ELF-1 (cell line): ENCODE measurements around the gene TXNDC15.
"Not testable (repeated sequence)": the region's sequence is repeated elsewhere in the genome, so short reads cannot be mapped to it uniquely, and the experiment has no call there.

Source experiments
- DNase-seq: peaks from one replicate; pipeline ENCODE4 v3.0.0-alpha.2; 2016; ENCODE audit warnings: low read depth, low spot score

Gene TXNDC15

GRCh38 chr5:134878403-134878802 lies 4.2 kb downstream of the TXNDC15 start:
- no peak for DNase-seq

DNA sequence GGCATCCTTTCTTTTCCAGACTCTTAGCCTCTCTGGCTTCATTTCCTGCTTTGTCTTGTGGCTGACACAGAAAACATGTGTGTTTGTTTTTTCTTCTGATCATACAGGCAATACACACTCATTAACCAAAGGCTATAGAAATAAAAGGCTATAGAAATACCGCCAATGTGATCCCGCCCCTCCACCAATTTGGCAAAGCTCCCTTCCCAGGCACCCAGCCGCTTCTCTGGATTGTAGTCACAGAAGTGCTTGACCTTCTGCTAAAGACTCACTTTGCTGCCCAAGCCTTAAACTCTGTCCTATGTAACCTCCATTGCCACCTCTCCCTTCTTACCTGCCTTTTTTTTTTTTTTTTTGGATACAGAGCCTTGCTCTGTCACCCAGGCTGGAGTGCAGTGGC lies 5.3 kb downstream of the TXNDC15 start:
- DNase-seq = no peak

DNA sequence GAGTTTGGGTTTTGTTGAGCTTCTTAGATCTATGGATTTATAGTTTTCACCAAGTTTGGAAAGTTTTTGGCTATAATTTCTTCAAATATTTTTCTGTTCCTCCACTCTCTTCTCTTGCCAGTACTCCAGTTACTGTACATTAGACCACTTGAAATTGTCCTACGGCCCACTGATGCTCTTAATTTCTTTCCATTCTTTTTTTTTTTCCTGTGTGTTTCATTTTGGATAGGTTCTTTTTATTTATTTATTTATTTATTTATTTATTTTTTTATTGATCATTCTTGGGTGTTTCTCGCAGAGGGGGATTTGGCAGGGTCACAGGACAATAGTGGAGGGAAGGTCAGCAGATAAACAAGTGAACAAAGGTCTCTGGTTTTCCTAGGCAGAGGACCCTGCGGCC lies 6.8 kb downstream of the TXNDC15 start:
- DNase-seq = not testable (repeated sequence)

GRCh38 chr5:134881711-134882110 lies 7.5 kb downstream of the TXNDC15 start:
- DNase-seq = not testable (repeated sequence)

GRCh38 chr5:134887593-134888159 lies 13.5 kb downstream of the TXNDC15 start:
- DNase-seq = peak; percentile 9

DNA sequence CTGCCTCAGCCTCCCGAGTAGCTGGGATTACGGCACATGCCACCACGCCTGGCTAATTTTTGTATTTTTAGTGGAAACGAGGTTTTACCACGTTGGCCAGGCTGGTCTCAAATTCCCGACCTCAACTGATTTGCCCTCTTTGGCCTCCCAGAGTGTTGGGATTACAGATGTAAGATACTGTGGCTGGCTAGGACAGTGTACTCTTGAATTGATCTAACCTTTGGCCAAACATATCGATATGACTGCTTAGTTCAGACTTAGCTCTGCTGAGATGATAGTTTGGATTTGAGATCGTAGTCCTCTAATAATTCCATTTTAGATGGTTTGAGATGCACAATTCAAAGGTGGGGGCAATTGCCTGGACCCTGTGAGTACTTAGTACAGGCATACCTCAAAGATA lies 15.2 kb downstream of the TXNDC15 start:
- no peak for DNase-seq

- DNase-seq = no peak
These were observed 17.3 kb downstream of the TXNDC15 start for GRCh38 chr5:134891473-134891872.

DNA sequence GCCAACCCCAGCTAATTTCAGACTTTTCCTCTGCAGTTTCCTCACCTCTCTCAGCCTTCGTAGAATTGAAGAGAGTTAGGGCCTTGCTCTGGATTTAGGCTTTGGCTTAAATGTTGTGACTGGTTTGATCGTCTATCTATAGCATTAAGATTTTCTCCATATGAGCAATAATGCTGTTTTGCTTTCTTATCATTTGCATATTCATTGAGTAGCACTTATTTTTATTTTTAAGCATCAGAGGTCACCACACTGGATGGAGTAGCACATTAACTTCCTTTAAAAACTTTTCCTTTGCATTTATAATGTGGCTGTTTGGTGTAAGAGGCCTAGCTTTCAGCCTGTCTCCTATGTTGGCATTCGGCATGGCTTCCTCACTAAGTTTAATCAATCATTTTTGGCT lies 18.1 kb downstream of the TXNDC15 start:
- DNase-seq = no peak

DNA sequence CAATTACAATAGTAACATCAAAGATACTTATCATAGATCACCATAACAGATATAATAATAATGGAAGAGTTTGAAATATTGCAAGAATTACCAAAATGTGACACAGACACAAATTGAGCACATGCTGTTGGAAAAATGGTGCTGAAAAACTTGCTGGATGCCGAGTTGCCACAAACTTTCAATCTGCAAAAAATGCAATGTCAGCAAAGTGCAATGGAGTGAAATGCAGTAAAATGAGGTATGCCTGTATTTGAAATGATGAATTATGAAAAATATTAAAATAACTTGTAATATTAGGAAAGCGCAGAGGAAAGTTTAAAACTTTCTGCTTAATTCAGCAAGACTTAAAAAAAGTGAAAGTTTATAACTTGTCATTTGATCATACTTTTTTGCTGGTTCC lies 18.8 kb downstream of the TXNDC15 start:
- DNase-seq = no peak

- DNase-seq = no peak
These were observed 19.8 kb downstream of the TXNDC15 start for GRCh38 chr5:134893748-134894505.

DNA sequence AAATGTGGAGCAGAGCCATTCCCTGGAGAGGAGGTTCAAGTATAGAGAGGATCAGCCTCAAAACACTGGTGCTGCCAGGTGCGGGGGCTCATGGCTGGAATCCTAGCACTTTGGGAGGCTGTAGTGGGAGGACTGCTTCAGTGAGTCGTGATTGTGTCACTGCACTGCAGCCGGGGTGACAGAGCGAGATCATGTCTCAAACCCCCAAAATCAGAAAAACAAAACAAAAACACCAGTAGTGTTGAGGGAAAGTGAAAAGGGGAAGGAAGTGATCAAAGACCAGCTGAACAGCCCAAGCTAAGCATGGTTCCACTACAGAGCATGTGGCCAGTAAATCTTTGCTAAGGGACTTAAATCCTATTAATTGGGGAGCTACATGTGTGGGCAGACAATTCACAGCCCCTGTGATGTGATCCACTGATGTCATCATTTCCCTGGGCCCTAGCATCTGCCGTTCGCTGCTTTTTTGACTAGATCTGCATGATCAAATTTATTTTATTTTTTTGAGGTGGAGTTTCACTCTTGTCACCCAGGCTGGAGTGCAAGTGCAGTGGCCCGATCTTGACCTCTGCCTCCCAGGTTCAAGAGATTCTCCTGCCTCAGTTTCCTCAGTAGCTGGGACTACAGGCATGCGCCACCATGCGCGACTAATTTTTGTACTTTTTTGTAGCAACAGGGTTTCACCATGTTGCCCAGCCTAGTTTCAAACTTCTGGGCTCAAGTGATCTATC lies 28.1 kb downstream of the TXNDC15 start:
- no peak for DNase-seq

DNA sequence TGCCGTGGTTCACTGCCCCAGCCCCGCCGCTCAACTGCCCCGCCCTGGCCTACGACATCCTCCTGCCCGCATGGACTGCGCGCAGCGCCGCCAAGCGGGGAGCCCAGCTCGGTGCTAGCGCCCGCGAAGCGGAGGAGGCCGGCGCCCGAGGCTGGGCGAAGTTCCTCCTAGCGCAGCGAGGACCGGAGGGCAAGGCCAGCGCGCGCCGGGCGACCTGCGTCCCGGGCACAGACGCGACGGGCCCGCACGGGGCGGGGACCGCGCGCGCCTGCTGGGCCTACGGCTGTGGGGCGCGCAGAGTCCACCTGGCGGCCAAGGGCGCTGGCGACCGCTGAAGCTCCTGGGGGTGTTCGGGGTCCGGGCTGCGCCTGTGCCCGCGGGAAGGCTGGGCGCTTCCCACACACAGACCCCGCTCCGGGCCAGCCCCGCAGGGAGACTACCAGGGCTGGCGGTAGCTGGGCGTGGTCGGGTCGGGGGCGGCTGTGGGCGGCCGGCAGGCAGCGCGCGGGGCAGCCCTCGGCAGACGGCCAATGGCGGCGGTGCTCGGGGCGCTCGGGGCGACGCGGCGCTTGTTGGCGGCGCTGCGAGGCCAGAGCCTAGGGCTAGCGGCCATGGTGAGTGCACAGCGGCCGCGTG lies 30.6 kb downstream of the TXNDC15 start, which contains the start of gene PCBD2:
Gene PCBD2 (plus strand): TSS at position 522 of the 636 bp plus-strand sequence. CDS start 9 bp downstream, at position 531.
- peak; percentile 95 for DNase-seq

GRCh38 chr5:134905246-134905996 lies 31.2 kb downstream of the TXNDC15 start:
- peak; percentile 81 for DNase-seq

GRCh38 chr5:134906811-134907210 lies 32.6 kb downstream of the TXNDC15 start:
- DNase-seq = peak; percentile 14

GRCh38 chr5:134910752-134911151 lies 36.6 kb downstream of the TXNDC15 start:
- DNase-seq = not testable (repeated sequence)

DNA sequence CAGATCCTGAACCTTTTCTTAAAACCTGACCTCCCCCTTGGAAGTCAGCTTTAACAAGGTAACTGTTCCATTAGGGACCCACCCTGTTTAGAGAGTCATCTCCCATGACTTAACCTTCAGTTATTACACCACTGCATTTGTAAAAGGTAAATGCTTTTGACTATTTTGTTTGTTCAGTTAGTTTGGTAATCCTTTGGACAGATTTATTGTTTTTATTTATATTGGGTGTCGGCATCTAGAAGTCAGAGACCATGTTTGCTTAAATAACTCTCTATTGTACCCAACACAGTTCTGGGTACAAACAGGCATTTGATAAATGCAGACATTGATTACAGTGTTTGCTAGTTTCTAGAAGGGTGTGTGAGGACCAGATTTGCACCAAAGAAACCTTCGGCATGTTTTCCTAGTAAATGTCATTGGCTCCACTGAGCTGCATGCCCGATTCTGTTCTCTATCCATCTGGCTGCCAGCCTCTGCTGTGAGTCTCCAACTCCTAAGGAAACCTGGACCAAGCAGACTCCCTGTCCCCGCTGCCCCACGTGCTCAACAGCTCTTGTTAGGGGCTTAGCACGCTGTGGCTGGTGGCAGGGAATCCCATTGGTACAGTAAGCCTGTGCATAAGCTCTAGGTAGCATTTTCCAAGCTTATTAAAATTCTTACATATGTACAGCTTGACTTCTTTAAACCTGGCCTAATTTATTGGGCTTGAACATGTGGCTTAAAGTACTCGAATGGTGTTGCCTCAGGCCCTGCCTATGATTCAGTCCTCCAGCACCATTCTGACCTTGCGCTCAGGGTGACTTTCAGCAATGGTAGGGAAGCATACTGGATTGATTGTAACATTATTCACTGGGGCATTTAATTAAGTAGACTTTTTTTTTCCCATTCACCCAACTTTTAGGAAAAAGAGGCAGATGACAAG lies 37.4 kb downstream of the TXNDC15 start:
- DNase-seq = no peak

GRCh38 chr5:134913254-134913653 lies 39.1 kb downstream of the TXNDC15 start:
- DNase-seq = no peak

DNA sequence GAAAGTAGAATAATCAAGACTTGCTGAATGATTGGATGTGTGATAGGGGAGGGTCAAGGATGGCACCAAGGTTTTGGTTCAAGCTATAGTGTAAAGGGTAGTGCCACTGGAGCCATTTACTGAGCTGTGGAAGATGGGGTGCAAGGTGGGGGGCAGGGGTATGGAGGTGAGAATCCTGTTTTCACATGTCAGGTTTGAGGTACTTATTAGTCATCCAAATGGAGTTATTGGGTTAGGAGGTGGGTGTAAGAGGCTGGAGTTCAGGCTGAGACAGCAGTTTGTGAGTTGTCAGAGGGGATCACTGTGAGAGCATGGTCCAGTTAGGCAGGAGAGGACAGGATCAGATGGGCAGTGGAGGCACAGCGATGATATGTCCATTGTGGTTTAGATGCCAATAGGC lies 39.6 kb downstream of the TXNDC15 start:
- DNase-seq = no peak

GRCh38 chr5:134917070-134917815 lies 43.1 kb downstream of the TXNDC15 start:
- peak; percentile 15 for DNase-seq

- no peak for DNase-seq
These were observed 44.7 kb downstream of the TXNDC15 start for GRCh38 chr5:134918861-134919260.
